ENCODE measurements around the gene TSSC4.

The TSSC4 gene

GRCh38 chr11:2431395-2431794 lies 30.8 kb downstream of the TSSC4 start:
- DNase-seq (ENCODE audit: low read depth in 2 of 2, low spot score in 1 of 2) = no peak

GRCh38 chr11:2432171-2432621 lies 31.6 kb downstream of the TSSC4 start:
- no peak for DNase-seq (ENCODE audit: low read depth in 2 of 2, low spot score in 1 of 2)

- DNase-seq (ENCODE audit: low read depth in 2 of 2, low spot score in 1 of 2) = no peak
Measured at GRCh38 chr11:2432628-2433071, 32.1 kb downstream of the TSSC4 start.

- DNase-seq (ENCODE audit: low read depth in 2 of 2, low spot score in 1 of 2) = no peak
Measured at GRCh38 chr11:2433106-2433925, 32.8 kb downstream of the TSSC4 start.

GRCh38 chr11:2434008-2434407 lies 33.5 kb downstream of the TSSC4 start:
- no peak for DNase-seq (ENCODE audit: low read depth in 2 of 2, low spot score in 1 of 2)

- no peak for DNase-seq (ENCODE audit: low read depth in 2 of 2, low spot score in 1 of 2)
Measured at GRCh38 chr11:2434506-2435255, 34.1 kb downstream of the TSSC4 start.

GRCh38 chr11:2435288-2436012 lies 34.9 kb downstream of the TSSC4 start:
- no peak for DNase-seq (ENCODE audit: low read depth in 2 of 2, low spot score in 1 of 2)

- DNase-seq (ENCODE audit: low read depth in 2 of 2, low spot score in 1 of 2) = no peak
Measured at GRCh38 chr11:2436013-2436520, 35.5 kb downstream of the TSSC4 start.

GRCh38 chr11:2436521-2437031 lies 36.0 kb downstream of the TSSC4 start:
- no peak for DNase-seq (ENCODE audit: low read depth in 2 of 2, low spot score in 1 of 2)

GRCh38 chr11:2437516-2437915 lies 37.0 kb downstream of the TSSC4 start:
- DNase-seq (ENCODE audit: low read depth in 2 of 2, low spot score in 1 of 2) = no peak

GRCh38 chr11:2439820-2440219 lies 39.3 kb downstream of the TSSC4 start:
- no peak for DNase-seq (ENCODE audit: low read depth in 2 of 2, low spot score in 1 of 2)

- no peak for DNase-seq (ENCODE audit: low read depth in 2 of 2, low spot score in 1 of 2)
Measured at GRCh38 chr11:2440646-2441045, 40.1 kb downstream of the TSSC4 start.

GRCh38 chr11:2441171-2441570 lies 40.6 kb downstream of the TSSC4 start:
- no peak for DNase-seq (ENCODE audit: low read depth in 2 of 2, low spot score in 1 of 2)

GRCh38 chr11:2442589-2442988 lies 42.0 kb downstream of the TSSC4 start:
- no peak for DNase-seq (ENCODE audit: low read depth in 2 of 2, low spot score in 1 of 2)

GRCh38 chr11:2443406-2443805 lies 42.9 kb downstream of the TSSC4 start:
- DNase-seq (ENCODE audit: low read depth in 2 of 2, low spot score in 1 of 2) = no peak

- DNase-seq (ENCODE audit: low read depth in 2 of 2, low spot score in 1 of 2) = peak; percentile 54 to 62
Measured at GRCh38 chr11:2443881-2444820, 43.6 kb downstream of the TSSC4 start, which contains the start of gene TRPM5. TRPM5 (minus strand) TSS chr11:2444514; CDS start chr11:2423036, 21,478 bp downstream.

- DNase-seq (ENCODE audit: low read depth in 2 of 2, low spot score in 1 of 2) = no peak
Measured at GRCh38 chr11:2444821-2445745, 44.5 kb downstream of the TSSC4 start, which contains the start of gene KCNQ1. KCNQ1 (plus strand) TSS chr11:2445008; CDS start chr11:2445099, 91 bp downstream.

- no peak for DNase-seq (ENCODE audit: low read depth in 2 of 2, low spot score in 1 of 2)
Measured at GRCh38 chr11:2445746-2446551, 45.4 kb downstream of the TSSC4 start.

Data from stimulated activated CD8-positive, alpha-beta memory T cell treated with anti-CD3 and anti-CD28 coated beads, Interleukin-4, amount 100 ng/mL, for 4 hours (primary cell).